CD4-positive, alpha-beta T cell treated with Interleukin-15 for 4 hours (primary cell): Measurements from ENCODE around the gene USP25.
A peak's percentile ranks its signal among the peaks of the same experiment; 100 is the strongest.

Experiments used
- DNase-seq: peaks from one replicate; pipeline ENCODE4 v3.0.0-alpha.2; 2020; ENCODE audit warnings: low spot score

USP25 gene

GRCh38 chr21:15729674-15730483 is at the start of gene USP25:
USP25 (plus strand) TSS chr21:15729982; CDS start chr21:15730394, 412 bp downstream.
- peak; percentile 91 for DNase-seq

- DNase-seq: peak; percentile 4
Observed at GRCh38 chr21:15682186-15682895, 47.4 kb upstream of the USP25 start.

- no peak for DNase-seq
Observed at GRCh38 chr21:15682977-15683376, 46.8 kb upstream of the USP25 start.

- DNase-seq: no peak
Observed at GRCh38 chr21:15686506-15686905, 43.3 kb upstream of the USP25 start.

- no peak for DNase-seq
Observed at GRCh38 chr21:15687208-15687607, 42.6 kb upstream of the USP25 start.

- no peak for DNase-seq
Observed at GRCh38 chr21:15688016-15688415, 41.8 kb upstream of the USP25 start.

- DNase-seq: peak; percentile 10
Observed at GRCh38 chr21:15688809-15689208, 41.0 kb upstream of the USP25 start.

- no peak for DNase-seq
Observed at GRCh38 chr21:15692711-15693110, 37.1 kb upstream of the USP25 start.

GRCh38 chr21:15695241-15695640 is 34.5 kb upstream of the USP25 start:
- DNase-seq: no peak

GRCh38 chr21:15701830-15702229 is 28.0 kb upstream of the USP25 start:
- DNase-seq: no peak

- DNase-seq: no peak
Observed at GRCh38 chr21:15703932-15704331, 25.9 kb upstream of the USP25 start.

GRCh38 chr21:15706696-15707095 is 23.1 kb upstream of the USP25 start:
- no peak for DNase-seq

- DNase-seq: no peak
Observed at GRCh38 chr21:15713412-15713811, 16.4 kb upstream of the USP25 start.

GRCh38 chr21:15718711-15719110 is 11.1 kb upstream of the USP25 start:
- no peak for DNase-seq

- no peak for DNase-seq
Observed at GRCh38 chr21:15719976-15720375, 9.8 kb upstream of the USP25 start.

- no peak for DNase-seq
Observed at GRCh38 chr21:15722591-15723324, 7.0 kb upstream of the USP25 start.

GRCh38 chr21:15725949-15726348 is 3.8 kb upstream of the USP25 start:
- DNase-seq: no peak

GRCh38 chr21:15728046-15728445 is 1.7 kb upstream of the USP25 start:
- DNase-seq: no peak

- no peak for DNase-seq
Observed at GRCh38 chr21:15729346-15729673, 472 bp upstream of the USP25 start.

- peak; percentile 13 for DNase-seq
Observed at GRCh38 chr21:15730484-15731242, 881 bp downstream of the USP25 start.

GRCh38 chr21:15731243-15731613 is 1.4 kb downstream of the USP25 start:
- DNase-seq: peak; percentile 58
